Stimulated activated CD4-positive, alpha-beta T cell treated with anti-CD3 and anti-CD28 coated beads, Interleukin-2, amount 100 ng/mL, for 24 hours (primary cell): ENCODE results near the gene RAE1.
"Not testable (repeated sequence)": the region's sequence is repeated elsewhere in the genome, so short reads cannot be mapped to it uniquely, and the experiment has no call there.

Experiments
- DNase-seq, 2 donors: peaks; one replicate each; pipeline ENCODE4 v3.0.0-alpha.2; 2020

Gene RAE1

GRCh38 chr20:57417051-57417689, 66.1 kb downstream of the RAE1 start:
- DNase-seq = no peak

GRCh38 chr20:57417830-57418780, 67.0 kb downstream of the RAE1 start:
- DNase-seq = no peak

DNA sequence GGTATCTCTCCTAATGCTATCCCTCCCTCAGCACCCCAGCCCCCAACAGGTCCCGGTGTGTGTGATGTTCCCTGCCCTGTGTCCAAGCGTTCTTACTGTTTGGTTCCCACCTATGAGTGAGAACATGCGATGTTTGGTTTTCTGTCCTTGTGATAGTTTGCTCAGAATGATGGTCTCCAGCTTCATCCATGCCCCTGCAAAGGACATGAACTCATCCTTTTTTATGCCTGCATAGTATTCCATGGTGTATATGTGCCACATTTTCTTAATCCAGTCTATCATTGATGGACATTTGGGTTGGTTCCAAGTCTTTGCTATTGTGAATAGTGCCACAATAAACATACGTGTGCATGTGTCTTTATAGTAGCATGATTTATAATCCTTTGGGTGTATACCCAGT, 68.4 kb downstream of the RAE1 start:
- DNase-seq = not testable (repeated sequence)

- no peak for DNase-seq
Observed at GRCh38 chr20:57420571-57421252, 69.7 kb downstream of the RAE1 start.

DNA sequence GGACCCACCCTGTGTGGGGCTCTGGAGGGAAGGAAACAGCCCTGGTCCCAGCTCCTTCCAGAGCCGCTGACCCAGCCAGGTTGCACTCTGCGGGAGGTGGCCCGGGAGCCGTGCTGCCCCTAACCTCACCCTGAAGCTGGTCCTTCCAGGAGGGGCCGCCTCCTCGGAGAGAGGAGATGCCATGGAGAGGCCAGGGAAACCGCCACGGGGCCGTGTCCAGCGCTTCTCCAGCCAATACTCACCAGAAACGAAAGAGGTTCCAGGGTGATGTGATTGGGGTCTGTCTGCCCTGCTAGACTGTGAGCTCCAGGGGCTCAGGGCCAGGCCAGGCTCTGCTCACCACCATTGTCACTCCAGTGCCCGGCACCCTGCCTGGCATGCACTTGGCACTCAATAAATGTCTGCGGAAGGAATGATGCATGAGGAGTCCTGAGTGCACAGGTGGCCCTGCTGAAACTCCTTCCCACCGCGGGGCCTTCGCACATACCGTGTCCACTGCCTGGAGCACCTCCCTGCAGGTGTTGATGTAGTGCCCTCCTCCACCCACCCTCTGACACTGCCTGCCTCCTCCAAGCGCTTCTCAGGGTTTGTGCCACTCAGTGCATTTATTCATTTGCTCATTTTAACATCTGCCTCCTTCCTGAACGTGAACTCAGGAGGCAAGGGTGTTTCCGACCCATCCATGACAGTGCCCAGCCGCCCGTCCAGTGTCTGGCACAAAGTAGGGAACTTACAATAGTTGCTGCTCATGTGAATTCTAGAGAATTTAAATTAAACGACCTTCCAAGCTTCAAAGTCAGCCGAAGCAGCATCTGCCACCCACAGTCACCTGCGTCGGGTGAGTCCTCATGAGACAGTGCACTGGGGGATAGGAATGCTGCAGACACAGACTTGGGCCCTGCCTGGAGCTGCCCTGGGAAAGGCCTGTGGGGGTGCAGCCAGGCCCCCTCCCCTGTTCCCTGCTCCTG, 70.5 kb downstream of the RAE1 start:
- no peak for DNase-seq

GRCh38 chr20:57422254-57422653, 71.2 kb downstream of the RAE1 start:
- DNase-seq = no peak

DNA sequence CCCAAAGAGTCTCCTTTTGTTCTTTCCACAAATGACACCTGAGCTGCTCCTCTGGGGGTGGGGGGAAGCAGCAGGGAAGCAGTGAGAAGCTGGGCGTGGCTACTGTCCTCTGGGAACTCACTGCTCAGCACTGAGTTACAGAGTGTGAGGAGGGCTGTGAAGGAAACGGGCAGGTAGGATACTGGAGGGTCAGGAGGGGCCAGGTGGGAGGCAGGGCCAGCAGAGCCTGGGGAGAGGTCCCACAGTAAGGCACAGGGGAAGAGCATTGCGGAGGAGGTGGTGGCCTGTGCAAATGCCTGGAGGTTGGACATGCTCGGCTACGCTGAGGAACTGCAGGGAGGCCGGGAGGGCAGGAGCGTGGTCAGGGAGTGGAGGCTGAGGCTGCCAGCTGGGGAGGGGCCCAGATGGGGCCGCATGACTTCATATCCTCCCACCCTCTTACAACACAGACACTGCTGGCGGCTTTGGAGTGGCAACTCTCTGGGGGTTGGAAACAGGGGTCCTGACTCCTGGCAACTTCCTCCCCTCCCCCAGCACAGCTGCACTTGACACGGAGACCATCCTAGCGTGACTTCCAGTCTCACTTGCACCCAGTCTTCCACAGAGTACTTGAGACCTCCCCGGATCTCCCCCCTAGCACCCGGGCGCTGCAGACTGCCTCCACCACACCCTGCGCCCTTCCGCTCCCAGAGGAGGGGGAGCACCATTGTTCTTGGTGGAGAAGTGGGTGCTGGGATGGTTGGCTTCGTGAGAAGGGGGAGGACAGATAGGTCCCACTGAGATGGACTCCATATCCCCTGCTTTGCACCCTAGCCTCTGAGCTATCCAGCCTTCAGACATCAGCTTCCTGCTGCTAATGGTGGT, 74.3 kb downstream of the RAE1 start:
- DNase-seq = no peak

DNA sequence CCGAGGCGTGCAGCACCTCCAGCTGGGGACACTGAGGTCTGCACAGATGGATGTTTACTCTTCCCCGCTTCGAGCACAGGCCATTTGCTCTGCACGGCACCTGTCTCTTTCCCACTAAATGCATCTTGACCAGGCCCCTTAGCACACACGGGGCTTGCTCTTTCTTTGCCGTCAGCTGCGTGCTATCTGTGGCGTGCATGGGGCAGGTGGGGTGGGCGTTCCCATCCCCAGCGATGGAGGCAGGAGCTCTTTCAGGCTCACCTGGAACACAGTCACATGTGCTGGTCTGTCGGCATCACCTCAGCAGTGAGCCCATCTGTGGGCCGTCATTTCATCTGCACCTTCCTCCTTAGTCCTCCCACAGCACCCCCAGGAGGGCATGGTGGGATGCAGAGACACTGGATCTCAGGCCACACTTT, 75.2 kb downstream of the RAE1 start:
- no peak for DNase-seq

- DNase-seq = no peak
Observed at GRCh38 chr20:57426831-57427230, 75.8 kb downstream of the RAE1 start.

- DNase-seq = no peak
Observed at GRCh38 chr20:57428324-57429158, 77.5 kb downstream of the RAE1 start.
